ENCODE data around the gene NUP160. TPM values are rescaled to one million over a fixed set of nuclear protein-coding genes. Genes with fewer than 3 reads are reported as not detected.

Gene NUP160
- total and polyA plus RNA-seq, 2 of the 8 experiments (the other 6 are each of a cell fraction or from before 2014, with no cell fraction given), result 44.6 to 100 TPM

- no peaks in the 10 kb centered on the region for H3K36me3 ChIP-seq (ENCODE audit: control insufficient read depth in 2 of 4, insufficient read depth in 4 of 4, low read length in 3 of 4)
- H3K27ac ChIP-seq (ENCODE audit: low read depth, low read length), result no peak overlapping the region
- no peaks in the 10 kb centered on the region for H4K20me1 ChIP-seq (replicated peaks in 1 of 2; ENCODE audit: control insufficient read depth in 1 of 2, insufficient read depth in 2 of 2, low read length in 2 of 2)
- H3K23me2 ChIP-seq (ENCODE audit: low read depth, low read length), result no peaks in the 10 kb centered on the region
- no peaks in the 10 kb centered on the region for H3K4me1 ChIP-seq (replicated peaks in 1 of 4; ENCODE audit: control insufficient read depth in 3 of 4, insufficient read depth in 4 of 4, low read length in 3 of 4)
- H2BK20ac ChIP-seq (ENCODE audit: low read length), result no peak overlapping the region
- no peak overlapping the region for H3K4me2 ChIP-seq (ENCODE audit: insufficient read depth in 1 of 2, low read depth in 2 of 2, low read length in 2 of 2)
- no peak overlapping the region for H2BK12ac ChIP-seq (ENCODE audit: low read depth, low read length)
- WGBS, 2 experiments (ENCODE audit: extremely low coverage in 1 of 2, insufficient coverage in 1 of 2, insufficient read length in 1 of 2, insufficient replicate concordance in 2 of 2, low coverage in 1 of 2, low lambda C conversion rate in 2 of 2, missing lambda C conversion rate in 1 of 2), result 95% methylated on average over 4 of the region's 4 CpGs; no CpG with 5 or more reads in 1 of the 2 experiments
- ChIA-PET POLR2A (ENCODE audit: partially characterized antibody) (interaction anchor here (0.6 kb wide), 1 partner anchor 146 kb away, joined by 3 read pairs; no protein-coding TSS in a partner anchor), CTCF (ENCODE audit: partially characterized antibody) (interaction anchor here (1.3 kb wide), 1 partner anchor 9 kb away, joined by 3 read pairs; no protein-coding TSS in a partner anchor)
- H3K4me3 ChIP-seq (ENCODE audit: extremely low read depth in 1 of 4, insufficient read depth in 2 of 4, low read depth in 3 of 4, low read length in 4 of 4), result no peak overlapping the region
- H4K5ac ChIP-seq (ENCODE audit: insufficient read length, low read depth, low read length), result no peak overlapping the region
- no peak overlapping the region for H2AK5ac ChIP-seq (ENCODE audit: low read depth, low read length)
- no peak overlapping the region for H3K56ac ChIP-seq (replicated peaks; ENCODE audit: insufficient read length, low read depth, low read length)
- no peak for TF ChIP-seq SP2 (IDR thresholded peaks at IDR 0.05; ENCODE audit: low read length)
- no peak for TF ChIP-seq POLR2AphosphoS5 (IDR thresholded peaks at IDR 0.05; ENCODE audit: low read depth, low read length)
- TF ChIP-seq RNF2 (IDR thresholded peaks at IDR 0.05; ENCODE audit: borderline replicate concordance, low read depth, low read length, missing control alignments, poor library complexity, severe bottlenecking), result no peak
- TF ChIP-seq TBP (IDR thresholded peaks at IDR 0.05; ENCODE audit: low read depth, low read length), result no peak
- no peak for TF ChIP-seq USF2 (IDR thresholded peaks at IDR 0.05; ENCODE audit: low read length)
- no peaks in the 10 kb centered on the region for H3K79me1 ChIP-seq (ENCODE audit: low read depth, low read length)
- H2BK5ac ChIP-seq (ENCODE audit: low read depth, low read length), result no peak overlapping the region
- H3K4ac ChIP-seq (replicated peaks; ENCODE audit: insufficient read length, low read depth, low read length), result no peak overlapping the region
- H4K91ac ChIP-seq (replicated peaks; ENCODE audit: insufficient read length, low read length), result no peak overlapping the region
- no peak overlapping the region for H2BK15ac ChIP-seq (ENCODE audit: low read length)
- no peaks in the 10 kb centered on the region for H3K9me3 ChIP-seq (ENCODE audit: insufficient read depth in 2 of 2, low read depth in 1 of 2, low read length in 1 of 2)
- H2AFZ ChIP-seq (ENCODE audit: low read length), result no peak overlapping the region
- no peaks in the 10 kb centered on the region for H3K27me3 ChIP-seq (replicated peaks in 1 of 4; ENCODE audit: control insufficient read depth in 3 of 4, extremely low read depth in 1 of 4, insufficient read depth in 3 of 4, low read length in 3 of 4)
- H3K23ac ChIP-seq (ENCODE audit: insufficient read length), result no peak overlapping the region
- H3K18ac ChIP-seq (ENCODE audit: extremely low read depth, low read length), result no peak overlapping the region
- no peak overlapping the region for H4K8ac ChIP-seq (ENCODE audit: extremely low read depth, insufficient read depth, low read length)
- no peak overlapping the region for H3K14ac ChIP-seq (ENCODE audit: insufficient read length)
- H3K79me2 ChIP-seq (ENCODE audit: control insufficient read depth in 1 of 2, insufficient read depth in 2 of 2, low read length in 2 of 2), result no peaks in the 10 kb centered on the region
- FAIRE-seq (no peak), DNase-seq (ENCODE audit: low read depth in 1 of 2, low spot score in 2 of 2) (no peak)
- no peak overlapping the region for H3K9ac ChIP-seq (replicated peaks in 1 of 4; ENCODE audit: extremely low read depth in 1 of 4, low read depth in 3 of 4, low read length in 3 of 4)
- no peak overlapping the region for H2BK120ac ChIP-seq (replicated peaks; ENCODE audit: low read depth, low read length)
Observed at GRCh38 chr11:47861728-47862127, 13.6 kb upstream of the NUP160 start.
